Endothelial cell of umbilical vein (primary cell): Measurements from ENCODE around the gene UGT1A7. TPM values are rescaled to one million over a fixed set of nuclear protein-coding genes. Genes with fewer than 3 reads are reported as not detected.
"Not testable (repeated sequence)": the region's sequence is repeated elsewhere in the genome, so short reads cannot be mapped to it uniquely, and the experiment has no call there.

Source experiments
- BruUV-seq: library from RNA; stranded (reverse); fragments of 400-500 nt; replicated peaks from 2 replicates; lab custom pipeline; 2021; lab: Mats Ljungman, UMichigan
- CTCF ChIA-PET: fragments of 300-600, 350-600 bp; sonication (Branson Sonifier 250); formaldehyde crosslinking; loops from one replicate; lab custom pipeline; 2021; ENCODE audit warnings: antibody characterized with exemption, inconsistent platforms; lab: Charles Lee
- POLR2A ChIA-PET: fragments of 300-600, 350-600 bp; sonication (Branson Sonifier 250); formaldehyde crosslinking; loops from one replicate; lab custom pipeline; 2021; ENCODE audit warnings: antibody characterized with exemption, inconsistent platforms; lab: Charles Lee
- DNase-seq: peaks from one replicate; pipeline ENCODE4 v3.0.0-alpha.2; 2011; ENCODE audit warnings: low read depth, low spot score
- FAIRE-seq: peaks from 2 replicates; lab custom pipeline; 2011; peaks lifted over from hg19 to GRCh38; lab: Jason Lieb, UNC
- H2AFZ ChIP-seq: 2 replicates; pipeline ENCODE4 v1.6.0; 2012; ENCODE audit warnings: low read depth, low read length, control low read depth, inconsistent platforms
- H3K27ac ChIP-seq: 2 replicates; pipeline ENCODE4 v1.5.1; 2011; ENCODE audit warnings: low read depth, mild to moderate bottlenecking, control low read depth, low read length, moderate library complexity; ENCODE audit not compliant: insufficient read depth
- H3K27me3 ChIP-seq, 2 experiments: 2 replicates each; pipeline versions ENCODE4 v1.6.0 to v1.6.1; 2011; ENCODE audit warnings: low read length in 2 of 2, mixed read lengths in 1 of 2; ENCODE audit not compliant: control insufficient read depth in 2 of 2, insufficient read depth in 2 of 2
- H3K36me3 ChIP-seq, 2 experiments: 2 replicates in 1 of 2; 3 replicates in 1 of 2; pipeline ENCODE4 v1.5.1; 2011; ENCODE audit warnings: low read length in 2 of 2, mild to moderate bottlenecking in 1 of 2, moderate library complexity in 1 of 2; ENCODE audit not compliant: control insufficient read depth in 2 of 2, insufficient read depth in 2 of 2; ENCODE audit errors: extremely low read depth in 1 of 2
- H3K4me1 ChIP-seq: 3 replicates; pipeline ENCODE4 v1.5.1; 2011; ENCODE audit warnings: mild to moderate bottlenecking, low read length; ENCODE audit not compliant: control insufficient read depth, insufficient read depth; ENCODE audit errors: extremely low read depth
- H3K4me2 ChIP-seq: 2 replicates; pipeline ENCODE4 v1.6.1; 2011; ENCODE audit warnings: low read length, control low read depth, mixed read lengths; ENCODE audit not compliant: insufficient read depth
- H3K4me3 ChIP-seq, 3 experiments: fragments of 200-600 bp in 1 of 3; sonication (generic), shearing (Covaris generic) in 1 of 3; replicated peaks in 1 of 3; 2 replicates each; pipeline ENCODE4 v1.5.1; 2011 to 2016; ENCODE audit warnings: control low read depth in 3 of 3, low read length in 3 of 3, mild to moderate bottlenecking in 2 of 3, inconsistent platforms in 1 of 3, low read depth in 1 of 3, moderate library complexity in 1 of 3; ENCODE audit not compliant: insufficient read depth in 1 of 3
- H3K79me2 ChIP-seq: 2 replicates; pipeline ENCODE4 v1.6.0; 2012; ENCODE audit warnings: low read length, inconsistent platforms; ENCODE audit not compliant: control insufficient read depth, insufficient read depth
- H3K9ac ChIP-seq: replicated peaks from 2 replicates; pipeline ENCODE3; 2011; ENCODE audit warnings: low read length, control low read depth; ENCODE audit not compliant: insufficient read depth; ENCODE audit errors: extremely low read depth
- H3K9me1 ChIP-seq: replicated peaks from 3 replicates; pipeline ENCODE4 v1.6.0; 2011; ENCODE audit warnings: mild to moderate bottlenecking, low read length; ENCODE audit not compliant: control insufficient read depth, insufficient read depth; ENCODE audit errors: extremely low read depth
- H3K9me3 ChIP-seq: replicated peaks from 2 replicates; pipeline ENCODE4 v1.5.1; 2012; ENCODE audit warnings: low read length, inconsistent platforms; ENCODE audit not compliant: control insufficient read depth, insufficient read depth
- H4K20me1 ChIP-seq: replicated peaks from 2 replicates; pipeline ENCODE3; 2011; ENCODE audit warnings: mild to moderate bottlenecking, low read length; ENCODE audit not compliant: control insufficient read depth, insufficient read depth; ENCODE audit errors: extremely low read depth
- CTCF ChIP-seq, 2 donors: IDR thresholded peaks; 1 replicate in 1 of 2; 2 replicates in 1 of 2; pipeline ENCODE4 v1.5.1; 2011; ENCODE audit warnings: low read length in 2 of 2, mild to moderate bottlenecking in 2 of 2, moderate library complexity in 2 of 2, control low read depth in 1 of 2, inconsistent platforms in 1 of 2, low read depth in 1 of 2; ENCODE audit not compliant: insufficient read depth in 1 of 2; ENCODE audit errors: extremely low read depth in 1 of 2
- EZH2 ChIP-seq: IDR thresholded peaks from 2 replicates; pipeline ENCODE4 v1.6.1; 2012; ENCODE audit warnings: borderline replicate concordance, low read depth, mild to moderate bottlenecking, moderate library complexity, low read length, inconsistent platforms; ENCODE audit not compliant: severe bottlenecking
- FOS ChIP-seq: IDR thresholded peaks from 2 replicates; pipeline ENCODE4 v1.6.1; 2011; ENCODE audit warnings: mild to moderate bottlenecking, low read length, moderate library complexity, borderline replicate concordance; ENCODE audit not compliant: insufficient read depth
- GATA2 ChIP-seq: IDR thresholded peaks from 2 replicates; pipeline ENCODE4 v1.7.0; 2011; ENCODE audit warnings: low read depth, mild to moderate bottlenecking, moderate library complexity, mixed read lengths, low read length; ENCODE audit not compliant: insufficient read length, insufficient read depth
- JUN ChIP-seq: IDR thresholded peaks from 2 replicates; pipeline ENCODE4 v1.6.1; 2011; ENCODE audit warnings: borderline replicate concordance, low read depth; ENCODE audit not compliant: insufficient read length, insufficient read depth
- MAX ChIP-seq: IDR thresholded peaks from 2 replicates; pipeline ENCODE4 v1.6.1; 2011; ENCODE audit not compliant: insufficient read depth, insufficient read length
- MYC ChIP-seq: IDR thresholded peaks from one replicate; pipeline ENCODE4 v1.6.1; 2011; ENCODE audit warnings: mild to moderate bottlenecking, low read depth, low read length
- POLR2A ChIP-seq: IDR thresholded peaks from 2 replicates; pipeline ENCODE4 v1.6.1; 2012; ENCODE audit warnings: low read depth, mild to moderate bottlenecking, control low read depth, low read length
- POLR2AphosphoS5 ChIP-seq: IDR thresholded peaks from 2 replicates; pipeline ENCODE4 v1.6.1; 2012; ENCODE audit warnings: low read depth, mild to moderate bottlenecking, control low read depth, low read length, moderate library complexity; ENCODE audit not compliant: insufficient read depth
- dilution Hi-C: fragments of 300-500 bp; cut with MboI; formaldehyde crosslinking; loops from one replicate; pipeline ENCODE4 v1.15.0; 2019; ENCODE audit warnings: low sequenced_read_pairs; ENCODE audit not compliant: extremely low pct_ligation_motif_present
- intact Hi-C: fragments of 100-400 bp; cut with micrococcal nuclease; formaldehyde crosslinking; loops from one replicate; pipeline ENCODE4 v1.10.0; 2022
- polyA plus RNA-seq, 4 experiments: library from polyadenylated mRNA; depleted of rRNA in 3 of 4; stranded (reverse) in 3 of 4; unstranded in 1 of 4; fragments of >200 nt; gene quantifications; 2 replicates each; pipeline versions ENCODE4 v1.2.1 to v1.2.3, GENCODE V29; 2011 to 2012; ENCODE audit warnings: missing spikeins in 1 of 4
- total RNA-seq: library from RNA; stranded (reverse); gene quantifications from 2 replicates; pipeline ENCODE4 v1.2.3, GENCODE V29; 2021

UGT1A7 gene
- total and polyA plus RNA-seq, 2 donors (not counting 3 experiments of a cell fraction or from before 2014, with no cell fraction given): not detected

GRCh38 chr2:233745073-233745755, 63.5 kb downstream of the UGT1A7 start:
- Histone ChIP-seq H3K9ac (no peak overlapping the region), H3K4me2 (no peak overlapping the region), H3K36me3 (no peaks in the 10 kb centered on the region), H3K4me3 (no peak overlapping the region), H3K27me3 (peaks cover 0 to 2% of the 10 kb centered on the region in 2 experiments), H3K9me1 (no peaks in the 10 kb centered on the region), H3K79me2 (no peaks in the 10 kb centered on the region), H4K20me1 (no peaks in the 10 kb centered on the region), H3K9me3 (no peaks in the 10 kb centered on the region), H3K4me1 (no peaks in the 10 kb centered on the region), H2AFZ (no peak overlapping the region), H3K27ac (no peak overlapping the region)
- BruUV-seq: no TSS peak
- TF ChIP-seq POLR2AphosphoS5 (no peak), FOS (no peak), JUN (no peak), MYC (no peak), POLR2A (no peak), CTCF (IDR thresholded peaks at IDR 0.05; ENCODE audit: extremely low read depth in 1 of 2, insufficient read depth in 1 of 2, low read depth in 1 of 2, low read length in 2 of 2) (no peak), GATA2 (no peak), MAX (no peak), EZH2 (no peak)
- intact Hi-C loops (no loop called here), dilution Hi-C loops (no loop called here)
- CTCF ChIA-PET: no interaction called here
- FAIRE-seq: no peak
- POLR2A ChIA-PET: no interaction called here
- DNase-seq: no peak

GRCh38 chr2:233745838-233746237, 64.1 kb downstream of the UGT1A7 start:
- intact Hi-C loops, FAIRE-seq, dilution Hi-C loops: not testable (repeated sequence)

More at GRCh38 chr2:233745838-233746237, 64.1 kb downstream of the UGT1A7 start:
- H3K4me2 ChIP-seq, H3K4me3 ChIP-seq, DNase-seq, BruUV-seq, POLR2A ChIA-PET, H3K27ac ChIP-seq, H3K9me3 ChIP-seq, H3K9me1 ChIP-seq, H3K79me2 ChIP-seq, H3K27me3 ChIP-seq, H3K4me1 ChIP-seq, H3K9ac ChIP-seq, H4K20me1 ChIP-seq, H2AFZ ChIP-seq, H3K36me3 ChIP-seq, CTCF ChIA-PET: not testable (repeated sequence)
